ENCODE data around the gene PDGFA.

PDGFA gene

GRCh38 chr7:473870-474604 lies 45.6 kb downstream of the PDGFA start:
- no peaks in the 10 kb centered on the region for H3K4me1 ChIP-seq (ENCODE audit: control insufficient read depth, insufficient read depth, low read length)
- H3K27me3 ChIP-seq (ENCODE audit: control insufficient read depth, insufficient read depth, low read length), result no peaks in the 10 kb centered on the region
- H3K9me3 ChIP-seq (ENCODE audit: control insufficient read depth, insufficient read depth, low read length), result no peaks in the 10 kb centered on the region
- H3K9ac ChIP-seq (ENCODE audit: low read depth, low read length), result no peak overlapping the region
- no peak overlapping the region for H3K4me3 ChIP-seq (ENCODE audit: low read depth, low read length)
- H3K27ac ChIP-seq (ENCODE audit: low read depth, low read length), result no peak overlapping the region
- H3K36me3 ChIP-seq (ENCODE audit: control insufficient read depth, insufficient read depth, low read length), result no peaks in the 10 kb centered on the region

- Histone ChIP-seq H3K27me3 (ENCODE audit: control insufficient read depth, insufficient read depth, low read length) (no peaks in the 10 kb centered on the region), H3K36me3 (ENCODE audit: control insufficient read depth, insufficient read depth, low read length) (no peaks in the 10 kb centered on the region), H3K9me3 (ENCODE audit: control insufficient read depth, insufficient read depth, low read length) (no peaks in the 10 kb centered on the region), H3K27ac (ENCODE audit: low read depth, low read length) (no peak overlapping the region), H3K4me3 (ENCODE audit: low read depth, low read length) (no peak overlapping the region), H3K9ac (ENCODE audit: low read depth, low read length) (no peak overlapping the region), H3K4me1 (ENCODE audit: control insufficient read depth, insufficient read depth, low read length) (no peaks in the 10 kb centered on the region)
These were observed 46.4 kb downstream of the PDGFA start for GRCh38 chr7:473211-473734.

- Histone ChIP-seq H3K4me1 (ENCODE audit: control insufficient read depth, insufficient read depth, low read length) (no peaks in the 10 kb centered on the region), H3K9me3 (ENCODE audit: control insufficient read depth, insufficient read depth, low read length) (no peaks in the 10 kb centered on the region), H3K9ac (ENCODE audit: low read depth, low read length) (no peak overlapping the region), H3K27me3 (ENCODE audit: control insufficient read depth, insufficient read depth, low read length) (no peaks in the 10 kb centered on the region), H3K36me3 (ENCODE audit: control insufficient read depth, insufficient read depth, low read length) (no peaks in the 10 kb centered on the region), H3K4me3 (ENCODE audit: low read depth, low read length) (no peak overlapping the region), H3K27ac (ENCODE audit: low read depth, low read length) (no peak overlapping the region)
These were observed 47.0 kb downstream of the PDGFA start for GRCh38 chr7:472640-472957.

DNA sequence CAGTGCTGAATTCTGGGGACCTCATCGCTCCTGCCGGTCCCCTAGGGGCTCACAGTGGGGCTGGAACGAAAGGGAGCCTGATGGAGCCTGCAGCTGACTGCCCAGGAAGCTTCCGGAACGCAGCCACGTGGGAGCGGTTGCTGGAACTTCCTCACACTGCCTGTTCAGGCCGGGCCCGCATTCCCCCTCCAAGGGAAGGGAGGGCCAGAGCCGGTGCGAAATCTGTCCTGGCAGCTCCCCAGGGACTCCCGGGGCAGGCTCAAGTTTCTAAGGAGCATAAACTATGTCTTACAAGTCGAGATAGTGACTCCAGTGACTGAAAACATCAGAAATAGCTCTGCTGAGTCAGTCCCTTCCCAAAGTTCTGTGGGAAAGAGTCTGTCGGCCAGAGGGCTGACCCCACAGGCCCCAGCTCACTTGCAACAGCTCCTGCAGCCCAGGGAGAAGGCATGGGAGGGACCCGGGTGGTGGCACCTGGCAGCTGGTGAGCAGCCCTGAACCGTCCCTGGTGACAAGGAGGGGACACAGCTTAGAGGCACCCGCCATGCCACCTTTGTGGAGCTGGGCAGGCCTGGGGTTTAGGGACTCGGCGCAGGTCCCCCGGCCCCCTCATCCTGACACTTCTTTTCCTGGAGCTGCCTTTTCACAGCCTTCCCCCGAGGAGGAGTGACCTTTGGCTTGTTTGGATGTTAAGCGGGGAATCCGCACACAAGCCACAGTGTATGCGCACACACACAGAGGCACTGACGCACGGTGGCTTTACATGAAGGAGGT lies 47.6 kb downstream of the PDGFA start:
- H3K4me1 ChIP-seq (ENCODE audit: control insufficient read depth, insufficient read depth, low read length), result no peaks in the 10 kb centered on the region
- H3K4me3 ChIP-seq (ENCODE audit: low read depth, low read length), result no peak overlapping the region
- no peaks in the 10 kb centered on the region for H3K36me3 ChIP-seq (ENCODE audit: control insufficient read depth, insufficient read depth, low read length)
- H3K27me3 ChIP-seq (ENCODE audit: control insufficient read depth, insufficient read depth, low read length), result no peaks in the 10 kb centered on the region
- H3K9me3 ChIP-seq (ENCODE audit: control insufficient read depth, insufficient read depth, low read length), result no peaks in the 10 kb centered on the region
- no peak overlapping the region for H3K27ac ChIP-seq (ENCODE audit: low read depth, low read length)
- no peak overlapping the region for H3K9ac ChIP-seq (ENCODE audit: low read depth, low read length)

DNA sequence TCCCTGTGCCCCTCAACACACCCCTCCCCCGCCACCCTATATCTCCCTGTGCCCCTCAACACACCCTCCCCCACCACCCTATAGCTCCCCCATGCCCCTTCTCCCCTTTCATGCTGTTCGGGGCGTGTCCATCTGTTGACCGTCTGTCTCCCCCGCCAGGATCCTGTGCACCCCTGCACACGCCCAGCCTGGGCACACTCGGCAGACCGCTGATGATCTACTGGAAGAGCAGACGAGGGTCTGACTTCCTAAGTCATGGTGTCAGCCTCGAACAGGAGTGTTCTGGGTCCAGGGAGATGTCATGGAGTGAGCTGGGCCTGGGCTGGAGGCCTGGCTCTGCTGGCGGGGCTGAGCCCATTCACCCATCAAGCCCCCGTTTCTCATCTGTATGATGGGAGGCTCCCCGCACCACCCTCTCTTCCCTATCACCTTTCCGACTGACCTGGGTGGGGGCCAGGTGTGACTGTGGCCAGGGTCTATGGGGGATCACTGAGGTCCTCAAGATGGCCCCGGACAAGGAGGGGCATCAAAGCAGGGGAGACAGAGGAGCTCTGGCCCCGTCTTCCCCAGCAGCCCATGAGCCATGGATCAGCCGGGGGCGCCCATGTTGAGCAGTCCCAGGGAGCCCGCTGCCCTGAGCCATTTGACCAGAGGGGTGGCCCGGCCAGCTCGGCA lies 48.3 kb downstream of the PDGFA start:
- no peak overlapping the region for H3K9ac ChIP-seq (ENCODE audit: low read depth, low read length)
- no peaks in the 10 kb centered on the region for H3K36me3 ChIP-seq (ENCODE audit: control insufficient read depth, insufficient read depth, low read length)
- no peaks in the 10 kb centered on the region for H3K27me3 ChIP-seq (ENCODE audit: control insufficient read depth, insufficient read depth, low read length)
- no peak overlapping the region for H3K27ac ChIP-seq (ENCODE audit: low read depth, low read length)
- H3K4me3 ChIP-seq (ENCODE audit: low read depth, low read length), result no peak overlapping the region
- no peaks in the 10 kb centered on the region for H3K9me3 ChIP-seq (ENCODE audit: control insufficient read depth, insufficient read depth, low read length)
- no peaks in the 10 kb centered on the region for H3K4me1 ChIP-seq (ENCODE audit: control insufficient read depth, insufficient read depth, low read length)

GRCh38 chr7:469563-469961 lies 50.1 kb downstream of the PDGFA start:
- no peaks in the 10 kb centered on the region for H3K9me3 ChIP-seq (ENCODE audit: control insufficient read depth, insufficient read depth, low read length)
- no peaks in the 10 kb centered on the region for H3K36me3 ChIP-seq (ENCODE audit: control insufficient read depth, insufficient read depth, low read length)
- no peaks in the 10 kb centered on the region for H3K27me3 ChIP-seq (ENCODE audit: control insufficient read depth, insufficient read depth, low read length)
- H3K4me3 ChIP-seq (ENCODE audit: low read depth, low read length), result no peak overlapping the region
- H3K9ac ChIP-seq (ENCODE audit: low read depth, low read length), result no peak overlapping the region
- no peak overlapping the region for H3K27ac ChIP-seq (ENCODE audit: low read depth, low read length)
- no peaks in the 10 kb centered on the region for H3K4me1 ChIP-seq (ENCODE audit: control insufficient read depth, insufficient read depth, low read length)

GRCh38 chr7:468681-469562 lies 50.7 kb downstream of the PDGFA start:
- H3K36me3 ChIP-seq (ENCODE audit: control insufficient read depth, insufficient read depth, low read length), result no peaks in the 10 kb centered on the region
- no peaks in the 10 kb centered on the region for H3K27me3 ChIP-seq (ENCODE audit: control insufficient read depth, insufficient read depth, low read length)
- H3K9ac ChIP-seq (ENCODE audit: low read depth, low read length), result no peak overlapping the region
- no peaks in the 10 kb centered on the region for H3K9me3 ChIP-seq (ENCODE audit: control insufficient read depth, insufficient read depth, low read length)
- no peak overlapping the region for H3K4me3 ChIP-seq (ENCODE audit: low read depth, low read length)
- H3K4me1 ChIP-seq (ENCODE audit: control insufficient read depth, insufficient read depth, low read length), result no peaks in the 10 kb centered on the region
- no peak overlapping the region for H3K27ac ChIP-seq (ENCODE audit: low read depth, low read length)

DNA sequence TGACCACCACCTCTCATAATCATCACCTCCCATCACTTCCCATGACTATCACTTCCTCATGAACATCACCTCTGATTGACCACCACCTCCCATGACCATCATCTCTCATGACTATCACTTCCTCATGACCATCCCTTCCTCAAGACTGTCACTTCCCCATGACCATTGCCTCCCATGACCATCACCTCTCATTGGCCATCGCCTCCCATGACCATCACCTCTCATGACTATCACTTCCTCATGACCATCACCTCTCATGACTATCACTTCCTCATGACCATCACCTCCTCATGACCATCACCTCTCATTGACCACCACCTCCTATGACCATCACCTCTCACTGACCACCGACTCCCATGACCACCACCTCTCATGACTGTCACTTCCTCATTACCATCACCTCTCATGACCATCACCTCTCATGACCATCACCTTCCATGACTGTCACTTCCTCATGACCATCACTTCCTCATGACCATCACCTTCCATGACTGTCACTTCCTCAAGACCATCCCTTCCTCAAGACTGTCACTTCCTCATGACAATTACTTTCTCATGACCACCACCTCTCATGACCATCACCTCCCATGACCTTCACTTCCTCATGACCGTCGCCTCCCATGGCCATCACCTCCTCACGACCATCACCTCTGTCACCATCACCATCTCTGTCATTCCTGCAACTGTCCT lies 51.6 kb downstream of the PDGFA start:
- no peak overlapping the region for H3K9ac ChIP-seq (ENCODE audit: low read depth, low read length)
- H3K27me3 ChIP-seq (ENCODE audit: control insufficient read depth, insufficient read depth, low read length), result no peaks in the 10 kb centered on the region
- no peak overlapping the region for H3K4me3 ChIP-seq (ENCODE audit: low read depth, low read length)
- H3K4me1 ChIP-seq (ENCODE audit: control insufficient read depth, insufficient read depth, low read length), result no peaks in the 10 kb centered on the region
- H3K27ac ChIP-seq (ENCODE audit: low read depth, low read length), result no peak overlapping the region
- no peaks in the 10 kb centered on the region for H3K9me3 ChIP-seq (ENCODE audit: control insufficient read depth, insufficient read depth, low read length)
- H3K36me3 ChIP-seq (ENCODE audit: control insufficient read depth, insufficient read depth, low read length), result no peaks in the 10 kb centered on the region

GRCh38 chr7:467393-467828 lies 52.2 kb downstream of the PDGFA start:
- Histone ChIP-seq H3K4me3 (ENCODE audit: low read depth, low read length) (no peak overlapping the region), H3K36me3 (ENCODE audit: control insufficient read depth, insufficient read depth, low read length) (no peaks in the 10 kb centered on the region), H3K9me3 (ENCODE audit: control insufficient read depth, insufficient read depth, low read length) (no peaks in the 10 kb centered on the region), H3K4me1 (ENCODE audit: control insufficient read depth, insufficient read depth, low read length) (no peaks in the 10 kb centered on the region), H3K27me3 (ENCODE audit: control insufficient read depth, insufficient read depth, low read length) (no peaks in the 10 kb centered on the region), H3K9ac (ENCODE audit: low read depth, low read length) (no peak overlapping the region), H3K27ac (ENCODE audit: low read depth, low read length) (no peak overlapping the region)
